Skeletal muscle satellite cell (primary cell): Measurements from ENCODE around the gene BLVRB.
"Not testable (repeated sequence)": the region's sequence is repeated elsewhere in the genome, so short reads cannot be mapped to it uniquely, and the experiment has no call there.

Experiments used
- H3K27me3 ChIP-seq: 2 replicates; pipeline ENCODE4 v1.7.0; 2013; ENCODE audit warnings: low read length; ENCODE audit not compliant: control insufficient read depth, insufficient read depth
- H3K36me3 ChIP-seq: 2 replicates; pipeline ENCODE4 v1.7.0; 2013; ENCODE audit warnings: mild to moderate bottlenecking, control low read depth, low read length; ENCODE audit not compliant: insufficient read depth
- H3K4me1 ChIP-seq: 2 replicates; pipeline ENCODE4 v1.7.0; 2013; ENCODE audit warnings: low read length; ENCODE audit not compliant: control insufficient read depth, insufficient read depth
- H3K4me2 ChIP-seq: 2 replicates; pipeline ENCODE4 v1.7.0; 2013; ENCODE audit warnings: mild to moderate bottlenecking, low read length
- H3K4me3 ChIP-seq: 2 replicates; pipeline ENCODE4 v1.7.0; 2013; ENCODE audit warnings: low read length
- H3K9ac ChIP-seq: 2 replicates; pipeline ENCODE4 v1.7.0; 2013; ENCODE audit warnings: mild to moderate bottlenecking, low read depth, low read length, moderate library complexity
- H3K9me3 ChIP-seq: replicated peaks from 2 replicates; pipeline ENCODE4 v1.7.0; 2013; ENCODE audit warnings: mild to moderate bottlenecking, control low read depth, low read length

Gene BLVRB

DNA sequence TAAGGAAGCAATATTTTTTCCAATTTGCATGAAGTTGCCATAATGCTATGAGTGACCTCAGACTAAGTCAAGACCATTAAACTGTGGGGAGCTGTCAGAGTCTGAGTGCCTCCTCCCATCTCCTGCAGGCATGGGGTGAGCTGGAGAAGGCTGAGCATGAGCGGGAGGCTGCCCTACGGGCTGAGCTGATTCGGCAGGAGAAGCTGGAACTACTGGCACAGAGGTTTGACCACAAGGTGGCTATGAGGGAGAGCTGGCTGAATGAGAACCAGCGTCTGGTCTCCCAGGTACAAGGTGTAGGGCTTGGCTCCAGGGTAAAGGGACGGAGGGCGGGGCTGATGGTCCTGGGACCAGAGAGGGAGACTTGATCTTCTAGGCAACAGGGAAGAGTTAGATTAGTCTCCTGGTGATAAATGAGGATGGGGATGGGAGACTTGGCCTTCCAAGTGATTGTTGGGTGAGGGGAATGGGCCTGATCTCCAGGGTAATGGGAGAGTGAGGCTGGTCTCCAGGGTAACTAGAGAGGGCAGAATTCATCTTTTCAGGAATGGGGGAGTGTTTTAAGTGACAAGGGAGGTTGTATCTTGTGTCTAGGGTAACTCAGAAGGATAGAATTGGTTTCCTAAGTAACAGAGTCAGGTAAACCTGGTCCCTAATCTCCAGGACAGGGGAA, 37.2 kb upstream of the BLVRB start:
- Histone ChIP-seq H3K4me2 (no peak overlapping the region), H3K27me3 (peaks cover 26% of the 10 kb centered on the region), H3K9me3 (no peaks in the 10 kb centered on the region), H3K4me1 (no peaks in the 10 kb centered on the region), H3K36me3 (no peaks in the 10 kb centered on the region), H3K4me3 (no peak overlapping the region), H3K9ac (no peak overlapping the region)

DNA sequence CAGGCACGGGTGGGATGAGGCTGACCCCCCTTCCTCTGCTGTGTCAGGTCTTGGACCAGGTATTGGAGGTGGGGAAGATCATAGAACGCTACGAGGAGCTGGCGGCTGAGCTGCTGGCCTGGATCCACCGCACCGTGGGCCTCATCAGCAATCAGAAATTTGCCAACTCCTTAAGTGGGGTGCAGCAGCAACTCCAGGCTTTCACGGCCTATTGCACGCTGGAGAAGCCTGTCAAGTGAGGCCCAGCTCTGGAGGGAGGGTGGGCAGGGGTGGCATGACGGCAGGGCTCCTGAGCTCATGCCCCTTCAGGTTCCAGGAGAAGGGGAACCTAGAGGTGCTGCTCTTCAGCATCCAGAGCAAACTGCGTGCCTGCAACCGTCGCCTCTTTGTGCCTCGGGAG, 36.5 kb upstream of the BLVRB start:
- no peaks in the 10 kb centered on the region for H3K36me3 ChIP-seq
- no peaks in the 10 kb centered on the region for H3K9me3 ChIP-seq
- H3K27me3 ChIP-seq: peaks cover 24% of the 10 kb centered on the region
- no peak overlapping the region for H3K4me3 ChIP-seq
- H3K9ac ChIP-seq: no peak overlapping the region
- no peak overlapping the region for H3K4me2 ChIP-seq
- no peaks in the 10 kb centered on the region for H3K4me1 ChIP-seq

DNA sequence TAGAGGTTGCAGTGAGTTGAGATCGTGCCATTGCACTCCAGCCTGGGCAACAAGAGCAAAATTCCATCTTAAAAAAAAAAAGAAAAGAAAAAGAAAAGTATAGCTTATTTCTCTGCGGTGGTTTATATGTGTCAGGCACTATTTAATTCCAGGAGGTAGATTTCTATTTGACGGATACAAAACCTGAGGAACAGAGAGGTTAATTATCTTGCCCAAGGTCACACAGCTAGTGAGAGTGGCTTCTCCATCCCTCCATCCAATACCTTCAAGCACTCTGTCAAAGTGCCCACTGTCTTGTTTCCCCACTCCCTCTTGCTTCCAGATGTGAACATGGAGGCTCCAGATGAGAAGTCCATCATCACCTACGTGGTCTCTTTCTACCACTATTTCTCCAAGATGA, 36.1 kb upstream of the BLVRB start:
- no peak overlapping the region for H3K4me2 ChIP-seq
- no peak overlapping the region for H3K4me3 ChIP-seq
- no peak overlapping the region for H3K9ac ChIP-seq
- H3K4me1 ChIP-seq: no peaks in the 10 kb centered on the region
- H3K36me3 ChIP-seq: no peaks in the 10 kb centered on the region
- peaks cover 24% of the 10 kb centered on the region for H3K27me3 ChIP-seq
- H3K9me3 ChIP-seq: no peaks in the 10 kb centered on the region

DNA sequence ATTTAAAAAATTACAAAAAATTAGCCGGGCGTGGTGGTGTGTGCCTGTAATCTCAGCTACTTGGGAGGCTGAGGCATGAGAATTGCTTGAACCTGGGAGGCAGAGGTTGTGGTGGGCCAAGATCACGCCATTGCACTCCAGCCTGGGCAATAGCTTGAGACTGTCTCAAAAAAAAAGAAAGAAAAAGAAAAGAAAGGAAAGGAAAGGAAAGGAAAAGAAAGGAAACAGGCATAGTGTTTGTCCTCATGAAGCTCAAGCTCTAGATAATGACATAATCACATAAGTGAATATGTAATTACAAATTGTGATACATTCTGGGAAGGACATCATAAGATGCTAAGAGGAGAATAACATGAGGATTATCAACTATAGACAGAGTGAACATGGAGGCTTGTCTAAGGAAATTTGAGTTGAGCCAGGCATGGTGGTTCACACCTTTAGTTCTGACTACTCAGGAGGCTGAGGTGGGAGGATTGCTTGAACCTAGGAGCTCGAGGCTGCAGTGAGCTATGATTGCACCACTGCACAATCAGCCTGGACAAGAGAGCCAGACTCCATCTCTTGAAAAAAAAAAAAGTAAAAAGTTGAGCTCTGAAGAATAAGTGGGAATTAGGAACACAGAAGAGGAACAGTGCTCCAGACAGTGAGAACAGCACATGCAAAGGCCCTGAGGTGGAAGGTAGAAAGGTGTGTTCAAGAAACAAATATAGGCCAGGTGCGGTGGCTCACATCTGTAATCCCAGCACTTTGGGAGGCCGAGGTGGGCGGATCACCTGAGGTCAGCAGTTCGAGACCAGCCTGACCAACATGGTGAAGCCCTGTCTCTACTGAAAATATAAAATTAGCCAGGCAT, 35.4 kb upstream of the BLVRB start:
- H3K9ac ChIP-seq, H3K4me1 ChIP-seq, H3K4me3 ChIP-seq, H3K9me3 ChIP-seq, H3K4me2 ChIP-seq, H3K36me3 ChIP-seq: not testable (repeated sequence)
- peaks cover 20% of the 10 kb centered on the region for H3K27me3 ChIP-seq

DNA sequence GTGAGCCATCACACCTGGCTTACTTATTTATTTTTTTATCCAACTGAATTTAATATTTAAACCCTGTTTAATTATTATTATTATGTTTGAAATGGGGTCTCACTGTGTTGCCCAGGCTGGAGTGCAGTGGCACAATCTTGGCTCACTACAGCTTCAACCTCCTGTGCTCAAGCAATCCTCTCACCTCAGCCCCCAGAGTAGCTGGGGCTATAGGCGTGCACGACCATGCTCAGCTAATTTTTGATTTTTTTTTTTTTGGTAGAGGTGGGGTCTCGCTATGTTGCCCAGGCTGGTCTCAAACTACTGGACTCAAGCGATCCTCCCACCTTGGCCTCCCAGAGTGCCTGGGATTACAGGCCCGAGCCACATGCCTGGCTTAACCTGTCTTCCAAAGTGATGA, 33.8 kb upstream of the BLVRB start:
- no peaks in the 10 kb centered on the region for H3K4me1 ChIP-seq
- H3K27me3 ChIP-seq: peaks cover 12% of the 10 kb centered on the region
- no peak overlapping the region for H3K4me2 ChIP-seq
- no peaks in the 10 kb centered on the region for H3K36me3 ChIP-seq
- H3K9me3 ChIP-seq: no peaks in the 10 kb centered on the region
- no peak overlapping the region for H3K9ac ChIP-seq
- H3K4me3 ChIP-seq: no peak overlapping the region

DNA sequence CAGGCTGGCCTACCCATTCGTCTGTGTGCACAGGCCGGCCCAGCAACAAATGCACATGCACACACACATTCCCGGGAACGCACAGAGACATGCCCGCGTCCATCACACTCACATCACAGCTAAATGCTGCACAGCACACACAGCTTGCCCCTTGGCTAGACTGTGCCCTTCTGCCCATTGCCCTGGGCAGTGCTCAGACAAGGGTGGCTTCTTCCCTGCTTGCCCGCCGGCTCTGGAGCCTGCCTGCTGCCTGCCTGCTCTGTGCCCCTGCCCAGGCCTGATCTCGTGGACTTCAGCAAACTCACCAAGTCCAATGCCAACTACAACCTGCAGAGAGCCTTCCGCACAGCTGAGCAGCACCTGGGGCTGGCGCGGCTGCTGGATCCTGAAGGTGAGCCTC, 31.7 kb upstream of the BLVRB start:
- Histone ChIP-seq H3K9ac (no peak overlapping the region), H3K4me2 (no peak overlapping the region), H3K4me3 (no peak overlapping the region), H3K27me3 (peaks cover 17% of the 10 kb centered on the region), H3K4me1 (no peaks in the 10 kb centered on the region), H3K9me3 (no peaks in the 10 kb centered on the region), H3K36me3 (no peaks in the 10 kb centered on the region)

DNA sequence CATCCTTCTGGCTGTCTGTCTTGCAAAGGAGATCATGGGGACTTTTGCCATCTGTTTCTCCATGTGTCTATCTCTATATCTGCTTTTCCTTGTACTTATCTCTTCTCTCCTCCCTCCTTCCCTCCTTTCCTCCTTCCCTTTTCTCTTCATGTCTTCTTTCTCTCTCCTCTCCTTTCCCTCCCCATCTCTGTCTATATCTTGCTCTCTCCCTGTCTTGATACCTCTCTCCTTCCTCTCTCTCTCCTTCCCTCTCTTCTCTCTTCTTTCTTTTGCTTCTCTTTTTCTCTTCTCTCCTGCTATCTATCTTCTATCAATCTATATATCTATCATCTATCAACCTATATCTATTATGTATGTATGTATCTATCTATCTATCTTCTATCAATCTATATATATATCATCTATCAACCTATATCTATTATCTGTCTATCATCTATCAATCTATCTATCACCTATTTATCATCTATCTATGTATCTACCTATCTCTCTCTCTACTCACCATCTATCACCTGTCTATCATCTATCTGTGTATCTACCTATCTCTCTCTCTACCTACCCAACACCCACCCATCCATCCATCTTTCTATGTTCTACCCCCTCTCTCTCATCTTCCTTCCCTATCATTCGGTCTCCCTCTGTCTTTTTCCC, 28.8 kb upstream of the BLVRB start:
- no peak overlapping the region for H3K4me2 ChIP-seq
- H3K36me3 ChIP-seq: no peaks in the 10 kb centered on the region
- H3K4me1 ChIP-seq: no peaks in the 10 kb centered on the region
- H3K9me3 ChIP-seq: no peaks in the 10 kb centered on the region
- peaks cover 16% of the 10 kb centered on the region for H3K27me3 ChIP-seq
- no peak overlapping the region for H3K9ac ChIP-seq
- no peak overlapping the region for H3K4me3 ChIP-seq

DNA sequence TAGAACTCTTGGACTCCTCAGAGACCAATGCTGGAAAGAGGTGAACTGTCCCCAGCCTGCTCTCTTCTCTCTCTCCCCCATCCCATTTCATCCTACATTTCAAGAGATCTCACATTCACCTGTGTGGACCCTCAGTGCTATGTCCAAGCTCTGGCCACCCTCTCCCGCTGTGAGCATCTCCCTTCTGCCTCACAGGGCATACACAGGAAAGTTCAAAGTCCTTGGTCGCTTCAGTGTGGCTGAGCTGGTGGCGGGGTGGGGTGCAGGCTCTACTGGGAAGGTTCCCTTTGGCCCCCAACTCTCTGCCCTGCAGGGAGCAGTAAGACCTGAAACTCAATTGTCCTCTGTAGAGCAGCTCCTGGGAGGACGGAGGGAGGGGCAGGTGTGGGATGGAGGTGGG, 28.2 kb upstream of the BLVRB start:
- no peaks in the 10 kb centered on the region for H3K9me3 ChIP-seq
- no peaks in the 10 kb centered on the region for H3K36me3 ChIP-seq
- no peaks in the 10 kb centered on the region for H3K4me1 ChIP-seq
- H3K4me2 ChIP-seq: no peak overlapping the region
- no peak overlapping the region for H3K4me3 ChIP-seq
- no peak overlapping the region for H3K9ac ChIP-seq
- peaks cover 16% of the 10 kb centered on the region for H3K27me3 ChIP-seq

DNA sequence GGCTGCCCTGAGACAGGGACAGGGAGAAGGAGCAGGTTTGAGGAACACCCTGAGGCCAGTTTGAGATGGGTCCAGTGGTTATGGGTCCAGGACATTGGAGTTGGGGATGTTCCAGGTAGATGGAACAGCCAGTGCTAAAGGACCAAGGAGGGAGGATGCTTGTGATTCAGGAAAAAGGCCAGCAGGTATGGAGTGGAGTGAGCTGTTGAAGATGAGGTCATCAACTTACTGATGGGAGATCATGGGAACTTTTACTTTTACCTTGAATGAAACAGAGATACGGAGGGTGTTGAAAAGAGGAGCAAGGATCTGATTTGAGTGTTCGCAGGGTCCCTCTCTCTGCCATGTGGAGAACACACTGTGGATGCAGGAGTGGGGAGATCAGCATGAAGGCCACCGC, 26.7 kb upstream of the BLVRB start:
- Histone ChIP-seq H3K4me2 (no peak overlapping the region), H3K9me3 (no peaks in the 10 kb centered on the region), H3K36me3 (no peaks in the 10 kb centered on the region), H3K4me3 (no peak overlapping the region), H3K27me3 (peaks cover 16% of the 10 kb centered on the region), H3K4me1 (no peaks in the 10 kb centered on the region), H3K9ac (no peak overlapping the region)

DNA sequence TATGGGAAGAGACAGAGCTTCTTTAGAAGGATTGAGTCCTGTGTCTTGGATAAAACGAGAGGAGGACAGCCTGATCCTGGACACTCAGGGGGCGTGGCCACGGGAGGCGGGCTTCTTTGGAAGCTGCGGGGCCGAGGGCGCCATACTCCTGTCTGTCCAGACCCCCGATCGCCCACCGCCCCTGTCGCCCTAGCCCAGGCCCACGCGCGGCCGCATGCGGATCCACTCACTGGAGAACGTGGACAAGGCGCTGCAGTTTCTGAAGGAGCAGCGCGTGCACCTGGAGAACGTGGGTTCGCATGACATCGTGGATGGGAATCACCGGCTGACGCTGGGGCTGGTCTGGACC, 24.3 kb upstream of the BLVRB start:
- Histone ChIP-seq H3K4me3 (no peak overlapping the region), H3K4me1 (no peaks in the 10 kb centered on the region), H3K36me3 (no peaks in the 10 kb centered on the region), H3K27me3 (peaks cover 16% of the 10 kb centered on the region), H3K9ac (no peak overlapping the region), H3K4me2 (no peak overlapping the region), H3K9me3 (no peaks in the 10 kb centered on the region)

DNA sequence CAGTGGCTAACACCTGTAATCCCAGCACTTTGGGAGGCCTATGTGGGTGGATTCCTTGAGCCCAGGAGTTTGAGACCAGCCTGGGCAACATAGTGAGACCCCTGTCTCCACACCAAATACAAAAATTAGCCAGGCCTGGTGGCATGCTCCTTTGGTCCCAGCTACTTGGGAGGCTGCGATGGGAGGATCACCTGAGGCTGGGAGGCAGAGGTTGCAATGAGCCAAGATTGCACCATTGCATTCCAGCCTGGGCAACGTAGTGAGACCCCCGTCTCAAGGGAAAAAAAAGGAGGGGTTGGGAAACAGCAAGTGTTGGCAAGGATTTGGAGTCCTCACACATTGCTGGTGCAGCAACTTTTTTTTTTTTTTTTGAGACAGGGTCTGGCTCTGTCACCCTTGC, 20.5 kb upstream of the BLVRB start:
- Histone ChIP-seq H3K9me3 (no peaks in the 10 kb centered on the region), H3K27me3 (peaks cover 14% of the 10 kb centered on the region), H3K4me1 (no peaks in the 10 kb centered on the region), H3K4me3 (no peak overlapping the region), H3K9ac (no peak overlapping the region), H3K4me2 (no peak overlapping the region), H3K36me3 (no peaks in the 10 kb centered on the region)
